Right ventricle myocardium inferior (tissue), 1 donor: ENCODE measurements around the gene LRP11. TPM values are rescaled to one million over a fixed set of nuclear protein-coding genes. Genes with fewer than 3 reads are reported as not detected.
"Not testable (repeated sequence)": the region's sequence is repeated elsewhere in the genome, so short reads cannot be mapped to it uniquely, and the experiment has no call there.

Source experiments
- ATAC-seq: fragments of 200-7000 bp; cut with Tn5 transposase; one replicate; pipeline ENCODE4 v1.9.1; 2020; ENCODE audit warnings: mild to moderate bottlenecking, moderate library complexity
- DNase-seq: peaks from one replicate; pipeline ENCODE4 v3.0.0; 2021; ENCODE audit errors: missing footprints
- intact Hi-C: fragments of 100-400 bp; cut with DNase I; formaldehyde crosslinking; loops from one replicate; pipeline ENCODE4 v1.11.0; 2022
- total RNA-seq: library from RNA; stranded (reverse); fragmentation: NEBNext Ultra II Directional; extraction: Animal tissue kit (Norgen Biotek cat#: 25700); gene quantifications from one replicate; pipeline ENCODE4 v1.2.1, GENCODE V29; 2021
- donor health status: DM: no; HTN: yes; CAD: no; lungs with severe emphysema.

The LRP11 gene
- total RNA-seq, 1 donor from 2014 or later: 21.5 TPM

DNA sequence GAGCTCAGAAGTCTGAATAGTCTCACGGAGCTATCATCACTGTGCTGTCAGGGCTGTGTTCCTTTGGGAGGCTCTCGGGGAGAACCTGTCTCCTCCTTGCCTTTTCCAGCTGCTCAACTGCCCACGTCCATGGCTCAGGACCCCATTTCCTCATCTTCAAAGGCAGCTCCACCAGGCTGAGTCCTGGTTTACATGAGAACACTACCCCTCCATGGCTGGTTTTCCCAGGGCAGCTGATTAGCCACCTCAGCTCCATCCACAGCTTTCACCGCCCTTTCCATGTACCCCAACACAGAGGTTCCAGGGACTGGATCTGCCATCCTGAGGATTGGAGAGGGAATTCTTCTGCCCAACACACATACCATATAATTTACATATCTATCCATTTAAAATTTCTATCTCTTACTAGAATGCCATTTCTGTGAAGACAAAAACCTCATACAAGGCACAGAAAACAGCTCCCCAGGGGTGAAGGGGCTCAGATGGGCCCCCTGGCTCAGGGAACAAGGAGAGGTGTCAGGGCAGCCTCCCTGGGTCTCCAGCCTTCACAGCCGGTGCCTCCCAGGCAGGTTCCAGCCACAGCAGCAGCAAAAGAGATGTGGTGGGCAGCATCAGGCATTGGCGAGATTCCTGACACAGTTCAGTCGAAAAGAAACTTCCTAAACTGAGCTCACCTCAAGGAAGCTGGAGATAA is 35.9 kb upstream of the LRP11 start:
- DNase-seq (no peak), ATAC-seq (no peak)
- intact Hi-C loops: no loop called here

DNA sequence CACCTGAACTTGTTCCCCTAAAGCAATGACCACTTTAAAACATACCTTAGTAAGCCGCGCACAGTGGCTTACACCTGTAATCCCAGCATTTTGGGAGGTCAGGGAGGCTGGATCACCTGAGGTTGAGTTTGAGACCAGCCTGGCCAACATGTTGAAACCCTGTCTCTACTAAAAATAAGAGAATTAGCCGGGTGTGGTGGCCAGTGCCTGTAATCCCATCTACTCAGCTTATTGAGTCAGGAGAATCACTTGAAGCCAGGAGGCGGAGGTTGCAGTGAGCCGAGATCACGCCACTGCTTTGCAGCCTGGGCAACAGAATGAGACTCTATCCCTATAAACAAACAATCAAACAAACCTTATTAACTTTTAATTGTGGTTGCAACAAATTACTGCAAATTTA is 35.3 kb upstream of the LRP11 start:
- ATAC-seq (no peak), DNase-seq (no peak)
- intact Hi-C loops: no loop called here

DNA sequence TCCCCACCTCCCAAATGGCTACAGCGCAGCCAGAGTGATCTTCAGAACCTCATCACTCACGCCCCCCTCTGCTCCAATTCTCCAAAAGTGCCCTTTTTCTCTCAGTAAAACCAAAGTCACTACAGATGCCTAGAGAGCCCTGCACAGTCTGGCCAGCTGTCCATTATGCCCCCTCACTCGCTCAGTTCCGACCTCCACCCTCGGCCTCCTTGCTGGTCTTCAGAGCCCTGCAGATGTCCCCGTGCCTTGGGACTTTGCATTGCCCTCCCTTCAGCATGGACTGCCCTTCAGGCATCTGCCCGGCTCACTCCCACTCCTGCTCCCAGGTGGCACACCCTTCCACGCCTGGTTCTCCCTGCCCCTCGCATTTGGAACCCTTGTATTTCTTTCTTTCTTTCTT is 34.8 kb upstream of the LRP11 start:
- intact Hi-C loops: no loop called here
- DNase-seq (no peak), ATAC-seq (no peak)

DNA sequence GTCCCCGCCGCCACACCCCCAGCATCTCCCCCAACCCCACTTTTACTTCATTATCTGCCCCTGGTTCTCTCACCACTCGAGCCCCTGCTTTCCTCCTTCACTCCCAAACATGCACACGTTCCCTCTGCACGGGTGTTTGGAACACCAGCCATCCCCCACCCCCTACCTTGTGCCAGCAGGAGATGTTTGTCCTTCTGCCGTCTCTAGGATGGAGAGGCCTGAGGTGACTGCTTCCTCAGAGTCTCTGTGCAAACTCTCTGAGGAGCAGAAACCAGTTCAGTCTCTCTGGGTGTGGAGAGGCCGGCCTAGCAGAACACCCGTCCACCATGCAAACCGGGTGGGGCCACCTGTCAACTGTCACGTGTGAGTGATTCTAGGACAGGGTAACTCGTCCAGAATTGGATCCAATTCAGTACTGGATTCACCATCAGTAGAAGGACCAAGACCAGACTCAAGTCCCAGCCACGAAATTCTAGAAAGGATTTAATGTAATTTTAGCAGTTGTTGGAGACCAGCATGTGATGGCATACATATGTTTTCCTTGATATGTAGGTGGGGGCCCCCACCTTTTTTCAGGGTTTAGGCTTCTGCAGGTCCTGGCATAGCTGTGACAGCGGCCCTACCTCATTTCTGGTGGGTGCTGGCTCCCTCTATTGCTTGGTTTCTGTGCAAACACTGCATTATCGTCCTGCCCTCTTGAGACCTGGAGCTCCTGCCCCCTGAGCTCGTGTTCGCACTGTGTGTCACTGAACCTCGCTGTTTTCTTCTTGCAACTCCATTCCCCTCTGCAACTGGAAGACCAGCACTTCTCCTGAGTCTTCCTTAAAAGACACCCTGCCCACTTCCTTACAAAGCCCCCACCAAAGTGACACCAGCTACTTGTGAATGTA is 33.9 kb upstream of the LRP11 start, which contains the start of gene RAET1E:
Gene RAET1E, minus strand, starts transcription at position 259 of the 890 bp plus-strand sequence. CDS start 7,212 bp downstream, outside the sequence.
- no peak for ATAC-seq
- no peak for DNase-seq
- intact Hi-C loops: no loop called here

DNA sequence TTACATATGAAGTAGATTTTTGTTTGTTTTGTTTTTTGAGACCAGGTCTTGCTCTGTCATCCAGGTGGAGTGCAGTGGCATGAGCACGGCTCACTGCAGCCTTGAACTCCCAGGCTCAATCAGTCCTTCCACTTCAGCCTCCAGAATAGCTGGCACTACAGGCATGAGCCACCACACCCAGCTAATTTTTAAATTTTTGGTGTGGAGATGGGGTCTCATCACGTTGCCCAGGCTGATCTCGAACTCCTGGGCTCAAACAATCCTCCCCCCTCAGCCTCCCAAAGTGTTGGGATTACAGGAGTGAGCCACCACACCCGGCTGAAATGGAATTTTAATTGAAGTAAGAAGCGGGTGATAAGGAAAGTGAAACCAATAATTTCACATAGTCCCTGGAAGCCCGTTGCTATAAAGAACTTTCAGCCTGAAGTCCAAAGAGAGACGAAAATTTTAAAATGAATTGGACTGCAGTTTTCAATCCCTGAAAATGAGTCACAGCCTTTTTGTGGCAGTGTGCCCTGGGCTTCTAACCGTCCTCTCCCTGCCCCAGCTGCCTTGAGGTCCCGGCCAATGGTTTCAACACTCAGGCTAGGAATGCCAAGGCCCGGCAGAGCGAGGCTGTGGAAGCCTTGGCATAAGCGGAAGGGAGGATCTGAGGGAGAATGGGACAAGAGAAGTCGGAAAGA is 33.0 kb upstream of the LRP11 start:
- peak; percentile 87 for DNase-seq
- intact Hi-C loops: no loop called here

DNA sequence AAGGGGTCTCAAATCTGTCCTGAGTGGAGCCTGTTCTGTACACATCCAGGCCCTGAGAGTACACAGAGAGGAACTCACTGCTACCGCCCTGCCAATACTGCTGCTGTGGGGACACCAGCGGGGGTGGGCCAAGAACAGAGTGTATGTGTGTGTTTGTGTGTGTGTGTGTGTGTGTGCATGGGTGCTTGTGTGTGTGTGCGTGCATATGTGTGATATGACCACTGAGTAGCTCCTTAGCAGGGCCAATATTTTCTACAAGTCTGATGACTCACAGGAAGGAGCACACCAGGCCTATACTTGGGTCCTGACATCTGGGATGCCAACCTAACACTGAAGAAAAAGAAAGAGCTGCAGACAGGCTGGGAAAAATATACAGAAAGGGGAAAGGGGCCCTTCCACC is 32.3 kb upstream of the LRP11 start:
- intact Hi-C loops: no loop called here
- DNase-seq (no peak), ATAC-seq (no peak)

More for the DNA sequence above, 33.0 kb upstream of the LRP11 start:
- ATAC-seq: peak; percentile 91

DNA sequence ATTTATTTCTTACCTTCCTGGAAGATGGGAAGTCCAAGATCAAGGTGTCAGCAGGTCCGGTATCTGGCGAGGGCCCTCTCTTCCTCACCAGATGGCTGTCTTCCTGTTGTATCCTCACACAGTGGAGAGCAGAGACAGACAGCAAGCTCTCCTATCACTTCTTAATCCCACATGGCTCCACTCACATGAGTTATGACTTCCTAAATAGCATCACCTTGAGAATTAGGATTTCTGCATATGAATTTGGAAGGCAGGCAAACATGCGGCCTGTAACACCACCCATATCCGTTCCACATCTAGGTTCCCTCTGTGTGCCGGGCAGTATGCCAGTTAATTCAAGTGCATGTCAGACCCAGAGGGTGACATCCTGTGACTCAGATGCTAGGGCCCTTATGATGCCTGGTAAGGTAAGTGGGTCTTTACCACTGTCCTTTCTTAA is 31.7 kb upstream of the LRP11 start:
- ATAC-seq: peak; percentile 55
- intact Hi-C loops: no loop called here
- DNase-seq: no peak

DNA sequence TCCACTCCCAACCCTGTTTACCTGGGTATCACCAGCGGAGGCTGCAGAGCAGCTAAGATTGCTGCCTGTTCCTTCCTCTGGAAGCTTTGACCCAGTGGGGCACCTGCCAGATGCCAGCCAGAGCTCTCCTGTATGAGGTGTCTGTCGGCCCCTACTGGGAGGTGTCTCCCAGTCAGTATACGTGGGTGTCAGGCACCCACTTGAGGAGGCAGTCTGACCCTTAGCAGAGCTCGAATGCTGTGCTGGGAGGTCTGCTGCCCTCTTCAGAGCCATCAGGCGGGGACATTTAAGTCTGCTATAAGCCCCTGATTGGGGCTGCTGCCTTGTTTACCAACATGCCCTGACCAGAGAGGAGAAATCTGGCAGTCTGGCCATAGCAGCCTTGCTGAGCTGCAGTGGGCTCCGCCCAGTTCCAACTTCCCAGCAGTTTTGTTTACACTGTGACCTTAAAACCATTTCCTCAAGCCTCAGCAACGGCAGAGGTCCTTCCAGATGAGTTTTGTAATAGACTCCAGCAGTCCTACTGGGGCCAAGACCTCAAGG is 31.0 kb upstream of the LRP11 start:
- DNase-seq (no peak), ATAC-seq (peak; percentile 82)
- intact Hi-C loops: no loop called here

DNA sequence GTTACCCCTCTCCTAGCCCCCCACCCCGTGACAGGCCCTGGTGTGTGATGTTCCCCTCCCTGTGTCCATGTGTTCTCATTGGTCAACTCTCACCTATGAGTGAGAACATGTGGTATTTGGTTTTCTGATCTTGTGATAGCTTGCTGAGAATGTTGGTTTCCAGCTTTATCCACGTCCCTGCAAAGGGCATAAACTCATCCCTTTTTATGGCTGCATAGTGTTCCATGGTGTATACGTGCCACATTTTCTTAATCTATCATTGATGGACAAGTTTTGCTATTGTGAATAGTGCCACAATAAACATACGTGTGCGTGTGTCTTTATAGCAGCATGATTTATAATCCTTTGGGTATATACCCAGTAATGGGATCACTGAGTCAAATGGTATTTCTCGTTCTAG is 27.7 kb upstream of the LRP11 start:
- DNase-seq, ATAC-seq, intact Hi-C loops: not testable (repeated sequence)

DNA sequence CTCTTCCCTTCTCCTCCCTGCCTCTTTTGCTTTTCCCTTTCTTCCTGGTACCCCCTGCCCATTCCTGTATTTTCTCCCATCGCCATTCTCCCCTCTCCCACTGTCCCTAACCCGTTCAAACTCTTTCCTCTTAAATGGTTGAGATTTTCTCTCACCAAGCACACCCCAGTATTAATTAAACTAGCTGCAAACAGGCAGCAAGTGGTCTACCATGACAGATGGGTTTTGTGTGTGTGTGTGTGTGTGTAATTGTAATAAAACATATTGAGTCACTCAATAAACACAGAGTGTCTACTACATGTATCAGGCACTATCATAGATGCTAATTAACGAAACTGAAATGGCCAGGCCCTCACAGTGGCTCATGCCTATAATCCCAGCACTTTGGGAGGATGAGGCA is 27.1 kb upstream of the LRP11 start:
- ATAC-seq (no peak), DNase-seq (no peak)
- intact Hi-C loops: no loop called here

DNA sequence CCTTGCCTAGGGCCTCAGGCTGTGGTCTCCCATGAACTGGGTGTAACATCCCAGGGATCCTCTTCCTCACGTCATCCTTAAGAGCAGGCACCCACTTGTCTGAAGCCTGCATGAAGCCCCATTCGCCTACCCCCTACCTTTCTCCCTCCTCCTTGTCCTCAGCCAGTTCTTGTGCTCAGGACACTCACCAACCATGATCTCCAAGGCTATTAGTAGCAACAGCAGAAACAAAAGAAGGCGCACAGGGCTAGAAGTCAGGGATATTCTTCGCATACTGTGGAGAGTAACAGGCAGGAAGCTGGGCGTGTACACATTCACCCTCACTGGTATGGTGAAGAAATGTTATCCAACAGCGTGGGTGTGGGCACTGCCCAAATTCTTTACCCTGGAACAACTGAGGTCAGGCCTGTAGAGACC is 26.5 kb upstream of the LRP11 start:
- intact Hi-C loops: no loop called here
- no peak for DNase-seq
- ATAC-seq: no peak

DNA sequence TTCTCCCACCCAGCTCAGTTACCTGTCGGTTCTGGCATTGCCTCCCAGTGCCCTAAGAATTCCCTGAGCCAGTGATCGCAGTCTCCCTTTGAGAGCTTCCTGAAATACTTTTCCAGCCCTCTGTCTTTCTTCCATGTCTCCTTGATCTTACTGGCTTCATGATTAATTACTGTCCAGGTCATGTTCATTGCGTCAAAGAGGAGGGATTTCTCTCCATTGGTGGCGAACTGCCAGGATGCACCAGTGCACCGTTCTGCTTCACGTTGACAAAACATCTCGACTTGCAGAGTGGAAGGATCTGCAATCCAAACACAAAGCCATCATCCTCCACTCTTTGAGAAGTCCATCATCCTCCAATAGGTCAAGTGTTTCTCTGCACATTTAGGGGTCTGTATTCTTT is 25.2 kb upstream of the LRP11 start:
- DNase-seq (no peak), ATAC-seq (no peak)
- intact Hi-C loops: loop anchor here (5.0 kb wide), 1 partner anchor 33 kb away; the partner anchor contains the start of gene RAET1G

DNA sequence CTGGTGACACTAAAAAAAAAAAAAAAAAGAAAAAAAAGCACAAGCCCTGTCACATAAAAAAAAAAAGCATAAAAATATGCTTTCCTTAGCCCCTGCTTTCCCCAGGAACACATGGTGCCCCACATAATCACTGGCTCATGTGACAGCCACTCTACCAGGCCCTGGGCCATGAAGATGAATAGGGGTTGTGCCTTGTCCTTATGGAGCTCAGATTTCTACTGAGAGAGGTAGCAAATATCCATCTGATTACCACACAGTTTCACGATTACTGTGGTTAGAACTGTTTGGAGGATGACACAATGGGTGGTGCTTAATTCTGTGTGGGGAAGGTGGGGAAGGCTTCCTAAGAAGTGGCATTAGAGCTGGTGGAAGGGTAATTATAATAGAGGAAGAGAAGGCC is 24.5 kb upstream of the LRP11 start:
- ATAC-seq (no peak), DNase-seq (no peak)
- intact Hi-C loops: loop anchor here (5.0 kb wide), 1 partner anchor 34 kb away; the partner anchor contains the start of gene RAET1G

DNA sequence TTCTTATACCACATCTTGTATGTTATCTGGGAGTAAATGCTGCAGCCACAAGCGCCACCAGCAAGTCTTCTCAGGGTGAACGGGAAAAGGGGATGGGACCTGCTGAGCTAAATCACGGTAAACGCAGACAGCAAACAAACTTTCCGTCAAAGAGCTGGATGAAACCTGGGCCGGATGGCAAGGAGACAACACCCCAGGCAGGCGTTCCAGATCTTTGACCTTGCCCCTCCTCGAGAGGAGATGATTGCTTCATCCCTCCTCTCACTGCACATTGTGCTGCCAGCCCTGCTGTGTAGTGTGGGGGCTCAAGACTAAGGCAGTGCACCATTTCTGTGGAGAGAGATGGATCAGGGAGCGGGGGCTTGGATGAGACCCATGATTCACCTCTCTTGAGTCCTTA is 23.9 kb upstream of the LRP11 start:
- intact Hi-C loops: loop anchor here (5.0 kb wide), 1 partner anchor 34 kb away; the partner anchor contains the start of gene RAET1G
- DNase-seq (no peak), ATAC-seq (no peak)

DNA sequence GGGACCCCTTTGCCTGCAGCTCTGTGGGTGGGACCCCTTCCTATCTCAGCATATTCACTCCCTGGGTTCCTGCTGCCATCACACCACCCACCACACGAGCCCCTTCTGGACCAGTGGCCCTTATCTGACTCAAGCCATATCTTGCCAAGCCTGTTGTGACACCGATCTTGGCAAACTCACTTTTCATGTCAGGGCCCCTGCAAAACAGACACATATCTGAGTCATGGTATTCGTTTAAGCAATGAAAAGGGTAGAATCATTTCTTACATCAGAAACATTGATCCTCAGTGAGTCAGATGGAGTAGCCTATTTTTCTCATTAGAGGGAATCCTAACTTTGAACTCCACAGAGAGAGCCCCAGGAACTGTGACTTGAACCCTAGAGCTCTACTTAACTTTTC is 23.2 kb upstream of the LRP11 start:
- ATAC-seq (no peak), DNase-seq (no peak)
- intact Hi-C loops: loop anchor here (5.0 kb wide), 1 partner anchor 35 kb away; the partner anchor contains the start of gene RAET1G

DNA sequence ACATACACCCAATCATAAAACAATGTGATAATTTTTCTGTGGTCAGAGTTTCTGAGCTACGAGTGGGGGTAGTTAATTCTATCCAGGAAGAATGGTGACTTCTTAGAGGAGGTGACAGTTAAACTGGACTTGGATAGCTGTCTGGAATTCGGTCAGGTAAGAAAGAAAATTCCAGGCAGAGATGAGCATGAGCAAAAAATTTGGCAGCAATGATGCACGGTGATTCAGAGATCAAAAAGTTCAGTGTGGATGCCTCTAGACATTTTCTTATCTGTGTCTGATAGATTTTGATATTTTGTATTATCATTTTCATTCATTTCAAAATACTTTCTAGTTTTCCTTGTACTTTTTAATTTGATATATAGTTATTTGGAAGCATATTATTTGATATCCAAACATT is 21.7 kb upstream of the LRP11 start:
- intact Hi-C loops: loop anchor here (5.0 kb wide), 1 partner anchor 36 kb away; the partner anchor contains the start of gene RAET1G
- ATAC-seq: no peak
- no peak for DNase-seq

DNA sequence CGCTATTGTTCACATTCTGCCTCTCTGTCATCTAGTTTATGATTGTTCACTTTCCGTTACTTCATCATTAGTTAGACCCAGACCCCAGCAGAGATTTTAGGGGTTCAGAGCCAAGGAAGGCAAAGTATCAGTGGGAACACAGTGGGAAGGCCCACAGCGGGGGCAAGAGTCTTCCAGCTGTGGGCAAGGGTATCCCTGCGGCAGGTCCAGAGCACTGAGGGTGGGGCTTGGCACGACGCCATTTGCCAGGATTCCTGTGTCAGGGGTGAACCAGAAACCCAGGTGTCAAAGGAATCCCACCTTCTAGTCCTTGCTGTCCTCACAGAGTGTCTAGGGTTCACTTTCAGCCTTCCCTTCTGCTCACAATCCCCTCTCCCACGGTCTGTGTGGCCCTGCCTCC is 20.5 kb upstream of the LRP11 start:
- ATAC-seq (no peak), DNase-seq (no peak)
- intact Hi-C loops: loop anchor here (5.0 kb wide), 1 partner anchor 38 kb away; the partner anchor contains the start of gene RAET1G

DNA sequence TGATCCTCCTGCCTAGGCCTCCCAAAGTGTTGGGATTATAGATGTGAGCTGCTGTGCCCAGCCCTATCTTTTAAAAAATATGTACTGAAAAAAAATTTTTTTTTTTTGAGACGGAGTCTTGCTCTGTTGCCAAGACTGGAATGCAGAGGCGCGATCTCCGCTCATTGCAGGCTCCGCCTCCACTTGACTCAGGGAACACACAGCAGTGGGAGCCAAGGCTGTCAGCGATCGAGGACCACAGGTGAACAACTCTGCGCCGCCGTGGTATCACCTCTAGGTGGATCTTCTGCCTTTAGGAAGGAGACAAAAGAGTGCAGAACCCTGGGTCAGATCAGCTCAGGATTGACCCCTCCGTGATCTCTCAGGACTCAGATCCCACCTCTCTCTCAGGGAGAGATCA is 20.1 kb upstream of the LRP11 start:
- DNase-seq: no peak
- intact Hi-C loops: no loop called here

DNA sequence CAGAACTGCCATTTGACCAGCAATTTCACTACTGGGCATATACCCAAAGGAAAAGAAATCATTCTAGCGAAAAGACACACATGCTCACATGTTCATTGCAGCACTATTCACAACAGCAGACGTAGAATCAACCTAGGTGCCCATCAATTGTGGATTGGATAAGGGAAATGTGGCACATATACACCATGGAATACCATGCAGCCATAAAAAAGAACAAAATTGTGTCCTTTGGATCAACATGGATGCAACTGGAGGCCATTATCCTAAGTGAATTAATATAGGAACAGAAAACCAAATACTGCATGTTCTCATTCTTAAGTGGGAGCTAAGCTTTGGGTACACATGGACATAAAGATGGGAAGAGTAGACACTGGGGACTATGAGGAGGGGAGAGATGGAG is 17.7 kb upstream of the LRP11 start:
- ATAC-seq (no peak), DNase-seq (no peak)
- intact Hi-C loops: no loop called here

More for the DNA sequence above, 20.1 kb upstream of the LRP11 start:
- ATAC-seq: peak; percentile 61
